Thymus (tissue), 11 donors: ENCODE data around the gene TRIM9. TPM values are rescaled to one million over a fixed set of nuclear protein-coding genes. Genes with fewer than 3 reads are reported as not detected.

Experiments
- DNase-seq, 9 donors: peaks; one replicate each; pipeline ENCODE4 v3.0.0-alpha.2; 2013; ENCODE audit warnings: low spot score in 9 of 9, low read depth in 6 of 9, missing footprints in 1 of 9
- H3K27ac ChIP-seq, 2 donors: one replicate each; pipeline ENCODE4 v1.5.1; 2013; ENCODE audit warnings: control low read depth in 1 of 2, low read depth in 1 of 2, low read length in 1 of 2, mild to moderate bottlenecking in 1 of 2, moderate library complexity in 1 of 2
- H3K27me3 ChIP-seq, 2 donors: one replicate each; pipeline ENCODE4 v1.5.1; 2013; ENCODE audit warnings: low read length in 1 of 2; ENCODE audit not compliant: control insufficient read depth in 2 of 2, insufficient read depth in 1 of 2
- H3K36me3 ChIP-seq, 2 donors: one replicate each; pipeline ENCODE4 v1.5.1; 2013; ENCODE audit warnings: low read length in 1 of 2, mild to moderate bottlenecking in 1 of 2, moderate library complexity in 1 of 2; ENCODE audit not compliant: control insufficient read depth in 2 of 2, insufficient read depth in 2 of 2
- H3K4me1 ChIP-seq, 2 donors: one replicate each; pipeline ENCODE4 v1.5.1; 2013; ENCODE audit warnings: low read length in 2 of 2; ENCODE audit not compliant: control insufficient read depth in 2 of 2, insufficient read depth in 2 of 2
- H3K4me3 ChIP-seq, 2 donors: one replicate each; pipeline ENCODE4 v1.5.1; 2013; ENCODE audit warnings: low read length in 2 of 2, control low read depth in 1 of 2, mild to moderate bottlenecking in 1 of 2
- H3K9me3 ChIP-seq, 2 donors: one replicate each; pipeline ENCODE4 v1.5.1; 2013; ENCODE audit warnings: low read length in 1 of 2, mild to moderate bottlenecking in 1 of 2; ENCODE audit not compliant: control insufficient read depth in 2 of 2, insufficient read depth in 1 of 2
- WGBS: extraction: QIAGEN DNeasy Blood & Tissue Kit; methylation state at CpG from one replicate; pipeline ENCODE4 v1.1.7; 2013; 5-methylcytosine and 5-hydroxymethylcytosine counted together
- polyA plus RNA-seq: library from polyadenylated mRNA; stranded (reverse); fragments of 200-250 nt; gene quantifications from one replicate; pipeline ENCODE4 v1.2.3, GENCODE V29; 2013
- total RNA-seq: library from RNA; stranded (reverse); fragments of 120-200 nt; gene quantifications from one replicate; pipeline ENCODE4 v1.2.4, GENCODE V29; 2013
- donor health status: healthy.

The TRIM9 gene
- total and polyA plus RNA-seq, 2 donors, result 0.71 to 1.8 TPM

- Histone ChIP-seq H3K9me3 (no peaks in the 10 kb centered on the region), H3K27me3 (no peaks in the 10 kb centered on the region), H3K4me1 (no peaks in the 10 kb centered on the region), H3K4me3 (no peak overlapping the region), H3K27ac (no peak overlapping the region), H3K36me3 (no peaks in the 10 kb centered on the region)
- peak in 1 of 9 donors; percentile 18 for DNase-seq
- 51% methylated on average over 3 of the region's 3 CpGs for WGBS
These were observed 168.0 kb downstream of the TRIM9 start for GRCh38 chr14:50926851-50927386.

Other genes starting within 250 kb of the TRIM9 start
- 1.0 TPM for gene ABHD12B, start 223.1 kb downstream of the TRIM9 start, total RNA-seq
- 1.5 TPM for gene ABHD12B, start 223.1 kb downstream of the TRIM9 start, polyA plus RNA-seq
- 6.8 TPM for gene PYGL, start 150.6 kb downstream of the TRIM9 start, total RNA-seq
- 27.5 TPM for gene PYGL, start 150.6 kb downstream of the TRIM9 start, polyA plus RNA-seq
- 43.2 TPM for gene TMX1, start 145.1 kb upstream of the TRIM9 start, total RNA-seq
- gene TMX1, start 145.1 kb upstream of the TRIM9 start, polyA plus RNA-seq, result 14.1 TPM